ENCODE measurements around the gene TRIM7.

- TF ChIP-seq EZH2 (IDR thresholded peaks at IDR 0.05; ENCODE audit: low read length, unreplicated experiment), result no peak
- TF ChIP-seq CTCF (conservative IDR thresholded peaks at IDR 0.05; ENCODE audit: low read depth, low read length), result no peak
- no peak for TF ChIP-seq EZH2phosphoT487 (IDR thresholded peaks at IDR 0.05; ENCODE audit: borderline replicate concordance, low read length)
Measured at GRCh38 chr5:181171782-181172181, 33.2 kb downstream of the TRIM7 start.
